HG03039 (cell line): ENCODE measurements around the gene DLGAP4.

Experiments
- ATAC-seq: cut with Tn5 transposase; IDR thresholded peaks from one replicate; pipeline ENCODE4 v1.9.1; 2021; ENCODE audit warnings: mild to moderate bottlenecking, moderate library complexity; ENCODE audit not compliant: unreplicated experiment

DLGAP4 gene

GRCh38 chr20:36274181-36274841 lies 31.8 kb upstream of the DLGAP4 start:
- ATAC-seq = no peak

GRCh38 chr20:36275011-36275410 lies 31.1 kb upstream of the DLGAP4 start:
- no peak for ATAC-seq

- ATAC-seq = no peak
Observed at GRCh38 chr20:36275441-36276189, 30.5 kb upstream of the DLGAP4 start.

DNA sequence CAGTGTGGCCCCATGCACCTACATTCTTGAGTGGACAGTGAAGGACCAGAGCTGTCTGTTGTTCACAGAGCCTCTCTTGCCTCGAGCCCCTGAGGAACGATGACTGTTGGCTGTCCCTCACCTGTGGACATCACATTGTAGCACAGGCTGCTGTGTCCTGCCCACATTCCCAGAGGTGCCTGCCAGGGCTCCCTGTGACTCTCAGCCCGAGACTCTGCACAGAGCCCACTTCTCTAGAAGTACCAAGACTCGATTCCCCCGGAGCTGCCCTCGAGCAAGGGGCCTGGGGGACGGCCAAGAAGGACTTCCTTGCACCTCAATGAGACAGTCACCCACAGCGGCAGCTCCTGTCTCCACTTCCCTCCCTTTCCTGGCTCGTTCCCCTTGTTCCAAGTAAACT lies 28.6 kb upstream of the DLGAP4 start:
- ATAC-seq = no peak

DNA sequence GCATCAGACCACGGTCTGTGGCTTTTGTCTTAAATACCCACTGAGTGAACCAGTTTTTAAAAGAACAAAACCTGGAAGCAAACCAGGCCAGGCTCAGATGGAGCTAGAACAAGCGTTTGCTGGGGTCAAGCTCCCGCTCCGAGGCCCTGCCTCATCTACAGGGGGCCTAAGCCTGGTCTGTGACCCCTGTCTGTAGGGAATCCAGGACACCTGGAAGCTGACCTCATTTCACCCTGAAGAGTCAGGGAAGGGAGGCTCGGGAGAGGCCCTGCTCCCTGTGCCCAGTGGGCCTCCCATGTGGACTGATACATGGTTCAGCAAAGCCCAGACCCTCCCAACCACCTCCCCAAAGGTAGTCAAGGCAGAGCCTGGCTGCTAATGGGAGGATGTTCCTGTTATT lies 26.8 kb upstream of the DLGAP4 start:
- no peak for ATAC-seq

- ATAC-seq = no peak
Observed at GRCh38 chr20:36279776-36280175, 26.4 kb upstream of the DLGAP4 start.

DNA sequence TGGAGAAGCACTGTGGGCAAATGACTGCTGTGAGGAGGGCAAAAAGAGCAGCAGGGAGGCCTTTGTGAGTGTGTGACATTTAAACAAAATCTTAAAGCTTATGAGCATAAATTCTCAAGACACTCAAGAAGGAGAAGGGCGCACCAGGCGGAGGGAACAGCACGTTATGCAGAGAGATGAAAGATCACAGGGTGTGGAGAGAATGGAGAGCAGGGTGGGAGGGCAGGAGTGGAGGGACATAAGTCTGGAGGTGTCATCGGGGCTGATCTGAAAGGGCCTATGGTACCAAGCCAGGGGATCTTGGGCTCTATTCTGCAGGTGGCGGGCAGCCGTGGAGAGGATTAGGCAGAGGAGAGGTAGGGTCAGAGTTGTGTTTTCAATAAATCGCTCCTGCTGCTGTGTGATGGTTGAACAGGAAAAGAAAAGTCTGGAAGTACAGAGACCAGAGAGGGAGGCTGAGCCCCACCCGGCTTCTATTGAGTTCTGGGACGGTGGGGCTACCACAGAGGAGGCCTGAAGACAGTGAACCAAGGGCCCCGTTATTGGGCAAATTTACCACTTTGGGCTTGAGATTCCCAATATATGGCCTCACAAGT lies 24.3 kb upstream of the DLGAP4 start:
- ATAC-seq = no peak

GRCh38 chr20:36284751-36285150 lies 21.4 kb upstream of the DLGAP4 start:
- no peak for ATAC-seq

DNA sequence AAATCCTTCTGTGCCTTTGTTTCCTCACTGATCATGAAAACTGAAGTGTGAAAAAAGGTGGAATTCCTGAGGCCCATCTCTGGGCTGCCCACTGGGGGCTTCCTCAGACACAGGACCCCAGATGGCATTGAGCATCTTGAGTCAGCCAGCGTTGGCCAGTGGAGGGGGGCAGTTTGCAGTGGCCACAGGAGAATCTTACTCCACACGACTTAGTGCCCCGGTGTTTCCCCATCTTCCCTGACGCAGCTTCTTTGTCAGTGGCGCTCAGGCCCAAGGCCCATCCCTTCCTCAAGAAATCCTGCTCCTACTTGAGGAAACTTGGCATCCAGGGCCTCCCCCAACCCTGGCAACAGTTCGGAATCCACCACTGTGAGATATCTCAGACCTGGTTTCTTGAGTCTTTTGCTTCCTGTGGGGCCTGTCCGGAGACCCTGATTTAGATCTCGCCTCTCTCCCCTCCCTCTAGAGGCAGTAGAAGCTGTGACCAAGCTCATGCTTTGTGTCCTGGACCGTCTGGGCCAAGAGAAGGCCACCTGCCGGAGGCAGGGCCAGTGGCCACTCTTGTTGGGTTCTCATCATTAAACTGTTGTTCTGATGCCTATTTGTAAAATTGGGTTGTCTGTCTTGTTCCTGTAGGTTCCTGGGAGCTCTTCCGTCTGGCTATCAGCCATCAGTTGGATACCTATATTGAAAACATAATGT lies 20.2 kb upstream of the DLGAP4 start:
- no peak for ATAC-seq

- ATAC-seq = no peak
Observed at GRCh38 chr20:36297656-36298055, 8.5 kb upstream of the DLGAP4 start.

DNA sequence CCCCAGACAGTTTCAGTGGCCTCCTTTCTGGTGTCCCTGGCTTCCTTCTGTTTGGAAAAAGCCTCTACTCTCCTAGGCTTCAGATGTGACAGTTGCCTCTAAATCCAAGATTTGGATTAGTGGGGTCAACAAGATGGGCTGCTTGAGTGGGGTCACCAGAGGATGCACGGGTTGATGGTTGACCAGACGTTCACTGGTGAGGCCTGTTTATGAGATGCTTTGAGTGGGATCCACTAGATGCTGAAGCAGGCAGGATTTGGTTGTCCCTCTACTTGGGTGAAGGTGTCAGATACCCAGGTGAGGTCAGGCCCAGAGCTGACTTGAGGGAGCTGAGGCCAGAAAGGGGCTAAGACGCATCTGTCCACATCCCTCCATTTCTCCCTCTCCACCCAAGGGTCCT lies 8.1 kb upstream of the DLGAP4 start:
- ATAC-seq = no peak

DNA sequence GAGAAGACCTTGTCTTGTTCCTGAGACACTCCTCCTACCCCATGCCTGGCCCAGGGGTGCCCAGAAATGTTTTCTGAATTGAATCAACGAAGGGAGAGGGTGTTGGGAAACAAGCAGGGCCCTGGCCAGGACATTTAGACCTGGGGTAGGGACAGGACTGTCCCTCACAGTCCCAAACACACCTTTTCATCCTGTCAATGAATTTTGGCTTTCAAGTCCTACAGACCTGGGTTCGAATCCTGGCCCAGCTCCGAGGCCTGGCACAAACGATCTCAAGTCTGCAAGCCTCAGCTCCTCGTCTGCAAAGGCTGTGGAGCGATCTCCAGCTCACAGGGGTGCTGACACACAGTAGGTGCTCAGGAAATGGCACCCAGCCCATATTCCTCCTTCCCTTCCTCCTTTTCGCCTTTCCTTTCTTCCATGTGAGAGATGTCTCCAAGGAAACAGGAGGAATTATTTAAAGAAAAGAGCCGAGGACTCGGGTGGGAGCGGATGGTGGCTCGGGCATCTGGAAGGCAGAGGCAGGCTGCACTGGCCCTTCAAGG lies 7.3 kb upstream of the DLGAP4 start:
- no peak for ATAC-seq

- ATAC-seq = no peak
Observed at GRCh38 chr20:36299459-36299858, 6.7 kb upstream of the DLGAP4 start.

DNA sequence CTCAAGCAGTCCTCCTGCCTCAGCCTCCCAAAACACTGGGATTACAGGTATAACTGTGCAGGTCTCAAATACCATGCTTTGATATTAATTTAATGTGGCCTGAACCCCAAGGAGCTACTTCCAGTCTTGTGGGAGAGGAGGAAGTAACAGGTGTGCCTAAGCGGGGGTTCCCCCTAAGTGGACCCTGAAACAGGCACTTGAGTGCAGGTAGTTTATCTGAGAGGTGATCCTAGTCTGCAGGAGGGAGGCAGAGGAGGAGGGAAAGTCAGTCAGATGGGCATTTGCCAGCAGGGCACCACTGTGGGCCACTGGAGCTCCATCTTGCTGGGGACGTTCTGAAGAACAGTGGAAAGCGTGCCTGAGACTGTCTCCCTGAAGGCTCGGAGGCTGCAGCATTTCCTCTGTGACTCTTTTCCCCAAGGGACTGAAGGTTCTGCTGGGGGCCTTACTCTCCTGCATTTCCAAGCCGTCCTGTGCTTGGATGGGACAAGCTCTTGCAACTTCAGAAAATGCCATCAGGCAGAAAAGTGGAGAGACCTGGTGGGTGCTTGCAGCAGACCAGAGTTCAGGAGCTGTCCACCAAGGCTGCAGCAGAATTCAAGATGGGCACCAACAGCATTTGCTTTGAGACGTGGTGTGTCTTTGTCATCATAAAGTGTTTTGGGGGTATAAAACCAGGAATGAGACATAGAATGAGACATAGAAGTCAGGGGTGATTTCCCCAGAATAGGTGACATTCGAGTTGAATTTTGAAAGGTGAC lies 4.6 kb upstream of the DLGAP4 start:
- no peak for ATAC-seq

DNA sequence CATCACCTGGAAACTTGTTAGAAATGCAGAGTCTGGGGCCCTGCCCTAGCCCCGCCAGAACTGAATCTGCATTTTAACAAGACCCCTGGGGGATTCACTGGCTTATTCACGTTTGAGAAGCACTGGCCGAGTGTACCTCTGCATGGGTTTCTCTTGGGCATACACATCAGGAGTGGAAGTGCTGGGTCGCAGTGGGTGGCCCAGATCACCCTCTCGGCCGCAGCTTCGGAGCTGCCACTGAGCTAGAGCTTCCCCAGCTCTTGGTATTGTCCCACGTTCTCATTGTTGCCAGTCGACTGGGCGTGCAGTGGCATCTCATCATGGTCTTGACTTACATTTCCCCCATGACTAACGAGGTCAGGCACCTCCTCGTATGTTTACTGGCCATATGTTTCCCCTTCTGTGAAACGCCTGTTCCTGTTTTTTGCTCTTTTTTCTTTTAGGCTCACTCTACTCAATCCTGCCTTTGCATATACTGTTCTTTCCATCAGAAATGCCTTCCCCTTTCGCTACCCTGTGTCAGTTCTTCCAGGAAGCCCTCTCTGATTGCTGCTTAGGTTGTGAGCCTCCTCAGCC lies 3.0 kb upstream of the DLGAP4 start:
- ATAC-seq = no peak

- no peak for ATAC-seq
Observed at GRCh38 chr20:36303831-36304230, 2.3 kb upstream of the DLGAP4 start.

DNA sequence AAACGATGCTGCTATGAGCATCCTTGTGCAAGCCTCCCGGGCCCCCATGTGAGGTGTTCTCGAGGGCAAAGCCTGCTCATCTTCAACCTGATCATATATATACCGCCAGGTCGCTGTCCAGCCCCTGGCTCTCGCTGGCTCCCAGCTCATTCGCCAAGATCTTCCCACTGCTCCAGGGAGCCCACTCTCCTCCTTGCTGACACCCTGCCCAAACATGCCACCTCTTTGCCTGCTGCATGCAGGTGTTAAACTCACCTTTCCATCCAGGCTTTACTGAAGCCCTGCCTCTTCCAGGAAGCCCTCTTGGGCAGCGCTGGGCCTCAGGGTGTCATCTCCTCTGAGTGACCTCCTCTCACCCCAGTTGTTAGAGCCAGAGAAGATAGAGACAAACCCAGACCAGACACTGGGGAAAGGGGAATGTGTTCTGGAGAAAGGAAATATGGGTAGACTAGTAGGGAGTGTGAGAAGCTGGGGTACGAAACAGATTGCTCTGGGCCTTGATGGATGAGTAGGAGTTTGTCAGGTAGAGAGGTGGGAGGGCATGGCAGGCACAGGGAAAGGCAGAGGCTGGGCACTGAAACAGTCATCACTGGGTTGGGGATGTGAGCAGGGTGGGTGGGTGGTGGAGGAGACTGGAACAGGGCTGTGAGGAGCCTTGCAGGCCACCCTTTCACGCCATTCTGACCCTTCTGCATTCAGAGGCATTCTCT lies 1.2 kb upstream of the DLGAP4 start:
- no peak for ATAC-seq

DNA sequence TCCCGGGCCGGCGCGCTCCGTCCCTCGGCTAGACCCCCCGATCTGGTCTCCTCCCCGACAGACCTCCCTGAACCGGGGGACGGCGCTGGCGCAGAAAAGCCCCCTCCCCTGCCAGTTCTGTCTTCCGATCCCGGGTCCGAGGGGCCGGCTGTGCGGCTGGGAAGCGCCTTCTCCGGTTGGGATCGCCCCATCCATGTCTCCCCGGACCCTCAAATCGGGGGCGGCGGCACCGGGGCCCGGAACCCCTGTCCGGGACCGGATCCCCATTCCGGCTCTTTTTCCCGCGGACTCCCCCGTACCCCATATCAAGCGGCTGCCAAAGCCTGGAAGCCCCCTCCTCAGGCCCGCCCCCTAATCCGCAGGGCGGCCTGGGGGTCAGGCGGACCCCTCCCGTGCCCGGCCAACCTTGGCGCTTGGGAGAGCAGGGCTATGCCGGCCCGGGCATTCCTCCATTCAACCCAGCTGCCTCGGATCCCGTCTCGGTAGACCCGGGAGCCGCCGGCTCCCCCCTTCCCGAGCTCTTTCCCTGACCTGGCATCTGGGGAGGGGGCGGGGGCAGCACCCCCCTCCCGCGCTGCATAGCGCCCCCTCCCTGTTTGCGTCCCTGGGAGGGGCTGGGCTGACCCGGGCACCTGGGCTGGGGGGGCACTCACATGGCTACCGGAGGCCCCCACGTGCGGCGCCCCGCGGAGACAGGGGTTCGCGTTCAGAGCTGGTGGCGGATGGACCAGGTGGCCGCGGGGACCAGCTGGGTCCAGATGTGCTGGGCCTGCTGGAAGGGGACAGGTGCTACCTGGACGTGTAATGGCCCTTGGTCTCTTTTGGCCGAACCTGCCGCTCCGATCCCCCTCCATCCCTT lies 643 bp downstream of the DLGAP4 start:
- no peak for ATAC-seq
